Activated CD4-positive, alpha-beta T cell treated with anti-CD3 and anti-CD28 coated beads, Interleukin-2, amount 50 U/mL, for 16 hours (primary cell): ENCODE data around the gene FASTKD1.
"Not testable (repeated sequence)": the region's sequence is repeated elsewhere in the genome, so short reads cannot be mapped to it uniquely, and the experiment has no call there.

Experiments used
- DNase-seq: peaks from one replicate; pipeline ENCODE4 v3.0.0-alpha.2; 2020

Gene FASTKD1

GRCh38 chr2:169573160-169573973 is at the start of gene FASTKD1:
TSS of gene FASTKD1 (minus strand) at chr2:169573865. CDS start at chr2:169572029, 1,836 bp downstream.
- DNase-seq, result peak; percentile 96

DNA sequence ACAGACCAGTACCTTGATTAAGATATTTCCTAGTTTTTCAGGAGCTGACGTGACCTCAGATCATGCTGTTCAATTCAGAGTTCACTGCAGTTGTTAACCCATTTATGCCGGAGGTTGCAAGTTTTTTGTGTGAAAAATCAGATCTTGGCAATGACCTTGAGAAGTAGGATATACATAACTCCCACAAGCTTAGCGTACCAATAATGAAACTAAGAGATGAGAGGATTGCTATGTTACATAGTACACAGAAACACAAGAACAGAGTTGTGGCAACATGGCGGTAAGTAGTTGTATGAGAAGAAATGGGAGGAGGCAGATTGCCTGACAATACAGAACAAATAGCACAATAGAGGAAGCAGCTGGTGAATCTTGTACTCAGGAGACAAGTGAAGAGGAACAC is 49.6 kb upstream of the FASTKD1 start:
- DNase-seq, result peak; percentile 46

DNA sequence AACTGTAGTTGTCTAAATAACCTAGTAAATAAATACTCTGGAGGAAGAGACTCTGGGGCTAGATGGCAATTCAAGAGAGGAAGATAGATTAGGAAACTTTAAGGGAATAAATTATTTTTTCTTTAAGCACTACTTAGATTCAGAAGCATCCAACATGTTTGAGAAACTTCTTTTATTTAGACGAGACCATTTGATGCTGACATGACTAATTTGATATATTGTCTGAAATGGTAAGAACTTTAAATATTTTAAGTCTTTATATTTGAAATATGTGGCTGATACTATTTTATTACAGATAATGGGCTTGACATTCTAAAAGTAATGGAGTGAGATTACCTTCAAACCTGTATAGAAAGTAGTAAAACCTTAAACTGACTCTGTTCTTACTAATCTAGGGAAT is 46.8 kb upstream of the FASTKD1 start:
- no peak for DNase-seq

DNA sequence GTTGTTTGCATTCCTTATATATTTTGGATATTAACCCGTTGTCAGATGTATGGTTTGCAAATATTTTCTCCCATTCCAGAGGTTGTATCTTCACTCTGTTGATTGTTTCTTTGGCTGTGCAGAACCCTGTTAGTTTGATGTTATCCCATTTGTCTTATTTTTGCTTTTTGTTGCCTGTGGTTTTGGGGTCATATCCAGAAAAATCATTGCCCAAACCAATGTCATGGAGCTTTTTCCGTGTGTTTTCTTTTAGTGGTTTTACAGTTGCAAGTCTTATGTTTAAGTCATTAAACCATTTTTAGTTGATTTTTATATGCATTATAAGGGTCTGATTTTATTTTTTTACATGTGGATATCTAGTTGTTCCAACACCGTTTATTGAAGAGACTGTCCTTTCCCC is 46.3 kb upstream of the FASTKD1 start:
- DNase-seq, result no peak

- not testable (repeated sequence) for DNase-seq
Measured at GRCh38 chr2:169615982-169616381, 42.3 kb upstream of the FASTKD1 start.

GRCh38 chr2:169613876-169614275 is 40.2 kb upstream of the FASTKD1 start:
- no peak for DNase-seq

- no peak for DNase-seq
Measured at GRCh38 chr2:169609264-169609663, 35.6 kb upstream of the FASTKD1 start.

DNA sequence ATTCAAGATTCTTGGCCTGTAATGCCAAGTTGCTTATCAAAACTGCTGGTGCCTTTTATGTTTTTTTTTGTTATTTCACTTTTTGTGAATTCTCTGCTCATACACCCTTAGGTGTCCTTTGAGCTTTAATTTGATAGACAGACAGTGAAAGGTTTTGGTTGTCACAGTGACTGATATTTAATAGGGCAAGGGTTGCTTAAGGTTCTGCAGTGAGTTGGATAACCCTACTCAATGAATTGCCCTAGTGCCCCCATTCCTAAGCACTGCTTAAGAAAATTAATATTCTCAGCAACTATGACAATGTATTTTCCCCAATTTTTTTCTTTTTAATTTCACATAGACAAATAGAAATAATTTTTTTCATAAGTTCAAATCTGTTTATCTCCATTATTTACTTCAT is 25.9 kb upstream of the FASTKD1 start:
- no peak for DNase-seq

DNA sequence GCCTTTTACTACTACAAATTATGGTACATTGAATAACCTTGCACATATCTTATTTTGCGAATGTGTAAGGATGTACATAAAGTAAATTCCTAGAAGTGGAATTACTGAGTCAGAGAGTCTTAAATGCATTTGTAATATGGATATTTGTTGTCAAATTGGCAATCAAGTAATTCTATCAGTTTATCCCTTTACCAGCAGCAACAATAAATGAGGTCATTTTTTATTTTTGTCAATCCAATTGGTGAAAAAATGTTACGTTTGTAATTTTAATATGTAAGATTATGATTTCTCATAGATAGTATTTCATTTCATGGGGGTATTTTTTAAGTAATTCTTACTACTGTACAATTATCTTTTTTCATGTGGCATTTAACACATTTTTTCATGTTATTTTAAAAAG is 25.3 kb upstream of the FASTKD1 start:
- DNase-seq, result no peak

GRCh38 chr2:169596546-169596945 is 22.9 kb upstream of the FASTKD1 start:
- not testable (repeated sequence) for DNase-seq

DNA sequence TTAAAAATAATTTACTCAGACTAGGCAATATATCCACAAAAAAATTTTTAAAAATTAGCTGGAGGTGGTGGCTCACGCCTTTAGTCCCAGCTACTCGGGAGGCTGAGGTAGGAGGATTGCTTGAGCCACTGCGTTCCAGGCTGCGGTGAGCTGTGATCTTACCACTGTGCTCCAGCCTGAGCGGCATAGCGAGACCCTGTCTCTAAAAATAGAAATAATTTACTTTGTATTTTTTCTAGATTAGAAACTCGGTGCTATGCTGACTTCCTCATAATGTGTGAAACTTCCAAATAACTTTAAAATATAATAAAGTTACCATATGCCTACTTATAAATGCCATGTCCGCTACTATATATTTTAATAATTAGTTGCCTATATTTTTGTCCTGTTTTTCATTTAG is 17.1 kb upstream of the FASTKD1 start:
- DNase-seq, result no peak

DNA sequence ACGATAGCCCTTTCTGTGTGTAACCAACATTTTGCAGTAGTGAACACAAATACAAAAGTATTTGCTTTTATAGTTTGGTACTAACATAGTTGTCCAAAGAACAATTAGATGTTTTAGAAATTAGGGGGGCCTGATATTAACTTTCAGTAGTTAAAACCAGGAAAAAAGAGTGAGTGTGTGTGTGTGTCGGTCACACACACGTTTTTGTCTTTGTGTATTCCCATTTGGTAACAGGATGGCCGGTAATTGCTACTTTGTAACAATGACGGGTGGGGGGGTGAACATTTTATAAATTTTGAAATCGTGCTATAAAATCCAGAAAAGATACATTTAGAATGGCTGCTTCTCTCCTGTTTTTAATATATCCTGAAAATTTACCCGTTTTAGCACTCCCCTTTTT is 12.0 kb upstream of the FASTKD1 start:
- DNase-seq, result no peak

- peak; percentile 90 for DNase-seq
Measured at GRCh38 chr2:169584005-169584877, 10.6 kb upstream of the FASTKD1 start, which contains the start of gene PPIG. TSS of gene PPIG (plus strand) at chr2:169584351. CDS start at chr2:169604042, 19,691 bp downstream.

DNA sequence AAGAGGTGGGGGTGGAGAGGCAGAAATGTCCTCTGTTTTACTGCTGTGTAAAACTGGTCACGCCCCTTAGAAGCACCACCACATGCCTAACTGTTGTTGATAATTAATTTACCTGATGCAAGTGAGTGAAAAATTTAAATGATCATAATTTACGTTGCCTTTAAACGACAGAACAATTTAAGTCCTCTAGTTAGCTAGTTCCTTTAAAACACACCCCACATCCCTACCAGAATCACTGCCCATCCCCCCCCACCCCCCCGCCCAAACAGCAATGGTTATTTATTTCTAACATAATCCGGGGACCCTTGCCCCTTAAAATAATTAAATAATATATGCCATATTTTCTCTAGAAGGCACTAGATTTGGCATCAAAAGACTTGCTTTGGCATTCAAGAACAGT is 9.9 kb upstream of the FASTKD1 start:
- no peak for DNase-seq

DNA sequence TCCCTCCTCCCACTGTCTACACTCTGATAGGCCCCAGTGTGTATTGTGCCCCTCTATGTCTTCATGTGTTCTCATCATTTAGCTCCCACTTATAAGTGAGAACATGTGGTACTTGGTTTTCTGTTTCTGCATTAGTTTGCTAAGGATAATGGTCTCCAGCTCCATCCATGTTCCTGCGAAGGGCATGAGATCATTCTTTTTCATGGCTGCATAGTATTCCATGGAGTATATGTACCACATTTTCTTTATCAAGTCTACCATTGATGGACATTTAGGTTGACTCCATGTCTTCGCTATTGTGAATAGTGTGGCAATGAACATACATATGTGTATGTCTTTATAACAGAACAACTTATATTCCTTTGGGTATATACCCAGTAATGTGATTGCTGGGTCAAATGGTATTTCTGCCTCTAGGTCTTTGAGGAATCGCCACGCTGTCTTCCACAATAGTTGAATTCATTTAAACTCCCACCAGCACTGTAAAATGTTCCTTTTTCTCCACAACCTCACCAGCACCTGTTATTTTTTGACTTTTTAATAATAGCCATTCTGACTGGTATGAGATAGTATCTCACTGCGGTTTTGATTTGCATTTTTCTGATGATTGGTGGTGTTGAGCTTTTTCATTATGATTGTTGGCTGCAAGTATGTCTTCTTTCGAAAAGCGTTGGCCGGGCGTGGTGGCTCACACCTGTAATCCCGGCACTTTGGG is 9.0 kb upstream of the FASTKD1 start:
- DNase-seq, result not testable (repeated sequence)

DNA sequence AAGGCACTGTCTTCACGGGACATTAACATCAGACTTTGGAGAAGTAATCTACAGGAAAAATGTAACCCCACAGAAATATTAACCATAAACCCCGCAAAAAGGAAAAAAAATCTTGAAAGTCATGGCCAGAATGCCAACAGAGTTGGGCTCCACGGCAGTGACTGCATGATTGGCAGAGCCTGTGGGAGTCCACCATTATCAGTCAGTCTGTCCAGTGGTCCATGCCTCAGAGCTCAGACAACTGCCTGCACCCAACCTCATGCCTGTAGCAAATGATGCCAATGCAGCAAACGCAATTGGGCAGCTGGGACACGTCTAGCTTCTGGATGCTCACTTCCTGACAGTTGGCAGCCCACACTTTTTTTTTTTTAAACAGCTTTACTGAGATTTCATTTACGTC is 5.4 kb upstream of the FASTKD1 start:
- DNase-seq, result no peak

GRCh38 chr2:169575264-169575663 is 1.6 kb upstream of the FASTKD1 start:
- DNase-seq, result not testable (repeated sequence)

- DNase-seq, result not testable (repeated sequence)
Measured at GRCh38 chr2:169574539-169574938, 874 bp upstream of the FASTKD1 start.

DNA sequence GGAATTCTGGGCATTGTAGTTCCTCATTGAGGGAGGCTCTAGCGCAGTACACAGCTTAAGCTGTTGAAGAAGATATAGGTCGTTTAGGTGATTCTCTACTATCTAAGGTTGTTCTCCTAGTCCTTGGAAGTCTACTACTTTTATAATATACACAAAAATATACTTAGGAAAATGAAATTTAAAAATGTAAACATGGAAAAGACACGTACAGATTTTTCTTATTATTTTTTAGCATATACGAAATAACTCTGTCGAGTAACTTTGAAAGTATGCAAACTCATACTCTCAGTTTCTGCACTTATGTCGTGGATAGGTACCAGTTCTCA is 272 bp upstream of the FASTKD1 start:
- no peak for DNase-seq

- no peak for DNase-seq
Measured at GRCh38 chr2:169572821-169573159, 875 bp downstream of the FASTKD1 start.

GRCh38 chr2:169572189-169572588 is 1.5 kb downstream of the FASTKD1 start:
- DNase-seq, result no peak

- no peak for DNase-seq
Measured at GRCh38 chr2:169571571-169571970, 2.1 kb downstream of the FASTKD1 start.

DNA sequence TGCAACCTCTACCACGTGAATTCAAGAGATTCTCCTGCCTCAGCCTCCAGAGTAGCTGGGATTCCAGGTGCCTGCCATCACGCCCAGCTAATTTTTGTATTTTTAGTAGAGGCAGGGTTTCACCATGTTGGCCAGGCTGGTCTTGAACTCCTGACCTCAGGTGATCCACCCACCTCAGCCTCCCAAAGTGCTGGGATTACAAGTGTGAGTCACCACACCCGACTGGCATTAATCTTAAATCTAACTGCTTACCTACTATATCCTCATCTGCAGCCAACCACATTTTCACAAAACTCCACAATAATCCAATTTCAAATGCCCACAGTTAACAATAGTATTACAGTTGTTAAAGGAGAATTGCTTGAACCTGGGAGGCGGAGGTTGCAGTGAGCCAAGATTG is 2.9 kb downstream of the FASTKD1 start:
- DNase-seq, result not testable (repeated sequence)
